WTC11 (cell line): ENCODE results near the gene EYA2. TPM values are rescaled to one million over a fixed set of nuclear protein-coding genes. Genes with fewer than 3 reads are reported as not detected.
A peak's percentile ranks its signal among the peaks of the same experiment; 100 is the strongest.

ENCODE experiments used
- ATAC-seq: fragments of 200-7000 bp; cut with Tn5 transposase; 2 replicates; pipeline ENCODE4 v1.10.0; 2021; ENCODE audit warnings: mild to moderate bottlenecking, moderate library complexity
- CTCF ChIA-PET: fragments of 300-600 bp; sonication (Branson Sonifier 250); formaldehyde crosslinking; loops from one replicate; lab custom pipeline; 2021; ENCODE audit warnings: antibody characterized with exemption; lab: Charles Lee
- POLR2A ChIA-PET: fragments of 350-600 bp; sonication (Branson Sonifier 250); formaldehyde crosslinking; loops from one replicate; lab custom pipeline; 2021; ENCODE audit warnings: antibody characterized with exemption; lab: Charles Lee
- DNase-seq: peaks from one replicate; pipeline ENCODE4 v3.0.0; 2021; ENCODE audit warnings: low spot score
- H3K27ac Mint-ChIP-seq: 2 replicates; pipeline ENCODE4 v1.8.0; 2021; ENCODE audit warnings: mixed read lengths
- H3K27me3 Mint-ChIP-seq: 2 replicates; pipeline ENCODE4 v1.8.0; 2021; ENCODE audit warnings: low read depth, mild to moderate bottlenecking, moderate library complexity, mixed read lengths
- H3K36me3 Mint-ChIP-seq: 2 replicates; pipeline ENCODE4 v1.8.0; 2021; ENCODE audit warnings: mixed read lengths
- H3K4me1 Mint-ChIP-seq: 2 replicates; pipeline ENCODE4 v1.8.0; 2022; ENCODE audit warnings: mixed read lengths
- H3K4me3 Mint-ChIP-seq: 2 replicates; pipeline ENCODE4 v1.8.0; 2021; ENCODE audit warnings: mild to moderate bottlenecking, moderate library complexity, mixed read lengths
- H3K9me3 Mint-ChIP-seq: 2 replicates; pipeline ENCODE4 v1.8.0; 2021; ENCODE audit warnings: mixed read lengths
- CREB1 ChIP-seq: sonication (generic); formaldehyde crosslinking; IDR thresholded peaks from 2 replicates; pipeline ENCODE4 v1.8.0; 2023; ENCODE audit warnings: mild to moderate bottlenecking, missing genetic modification reagents
- ESRRA ChIP-seq: sonication (generic); formaldehyde crosslinking; IDR thresholded peaks from 2 replicates; pipeline ENCODE4 v1.8.1; 2022; ENCODE audit warnings: mild to moderate bottlenecking, missing genetic modification reagents, borderline replicate concordance
- FOXP4 ChIP-seq: sonication (generic); formaldehyde crosslinking; IDR thresholded peaks from 2 replicates; pipeline ENCODE4 v1.8.0; 2022; ENCODE audit warnings: mild to moderate bottlenecking, missing genetic modification reagents
- GRHL2 ChIP-seq: fragments of 250-450 bp; sonication (Bioruptor Pico); IDR thresholded peaks from 2 replicates; pipeline ENCODE4 v1.8.0; 2022; ENCODE audit warnings: mild to moderate bottlenecking, moderate library complexity; ENCODE audit not compliant: insufficient replicate concordance, severe bottlenecking
- IRF2 ChIP-seq: sonication (generic); formaldehyde crosslinking; IDR thresholded peaks from 2 replicates; pipeline ENCODE4 v1.8.0; 2022; ENCODE audit warnings: low read depth, missing genetic modification reagents, borderline replicate concordance
- MAX ChIP-seq: sonication (generic); formaldehyde crosslinking; IDR thresholded peaks from 2 replicates; pipeline ENCODE4 v1.8.0; 2022; ENCODE audit warnings: mild to moderate bottlenecking, missing genetic modification reagents
- PREB ChIP-seq: sonication (generic); formaldehyde crosslinking; IDR thresholded peaks from 2 replicates; pipeline ENCODE4 v1.8.1; 2022; ENCODE audit warnings: mild to moderate bottlenecking, missing genetic modification reagents, moderate library complexity, borderline replicate concordance
- TP53 ChIP-seq: sonication (generic); formaldehyde crosslinking; IDR thresholded peaks from 2 replicates; pipeline ENCODE4 v1.8.1; 2023; ENCODE audit warnings: mild to moderate bottlenecking, missing genetic modification reagents
- USF2 ChIP-seq: sonication (generic); formaldehyde crosslinking; IDR thresholded peaks from 2 replicates; pipeline ENCODE4 v1.8.1; 2023; ENCODE audit warnings: mild to moderate bottlenecking, missing genetic modification reagents, moderate library complexity
- ZNF219 ChIP-seq: sonication (generic); formaldehyde crosslinking; IDR thresholded peaks from 2 replicates; pipeline ENCODE4 v1.8.0; 2023; ENCODE audit warnings: missing genetic modification reagents, mild to moderate bottlenecking, borderline replicate concordance
- ZNF317 ChIP-seq: sonication (generic); formaldehyde crosslinking; IDR thresholded peaks from 2 replicates; pipeline ENCODE4 v1.8.1; 2023; ENCODE audit warnings: low read depth, mild to moderate bottlenecking, moderate library complexity, missing genetic modification reagents, borderline replicate concordance
- ZNF425 ChIP-seq: fragments of 250-450 bp; sonication (Bioruptor Pico); conservative IDR thresholded peaks from 2 replicates; pipeline ENCODE4 v1.9.0; 2021; ENCODE audit warnings: mild to moderate bottlenecking
- total RNA-seq: library from RNA; stranded (reverse); gene quantifications from 3 replicates; pipeline ENCODE4 v1.2.3, GENCODE V29; 2021

Gene EYA2
- total RNA-seq, 1 experiment from 2014 or later, result 1.5 TPM

GRCh38 chr20:47148059-47148458 lies 253.4 kb downstream of the EYA2 start:
- H3K27ac Mint-ChIP-seq, result no peak overlapping the region
- DNase-seq, result no peak
- POLR2A ChIA-PET, result interaction anchor here (0.5 kb wide), 2 partner anchors 470 to 1660 kb away, joined by 3 to 4 read pairs; no protein-coding TSS in a partner anchor
- H3K27me3 Mint-ChIP-seq, result peaks cover 16% of the 10 kb centered on the region
- CTCF ChIA-PET, result interaction anchor here (0.8 to 1.9 kb wide), 4 partner anchors 33 to 516 kb away, joined by 3 to 11 read pairs (median 4); no protein-coding TSS in a partner anchor
- no peaks in the 10 kb centered on the region for H3K9me3 Mint-ChIP-seq
- TF ChIP-seq CREB1 (no peak), MAX (CRISPR knock-in tag) (no peak), ZNF425 (CRISPR knock-in tag) (no peak), USF2 (CRISPR knock-in tag) (no peak), ZNF317 (CRISPR knock-in tag) (no peak), IRF2 (CRISPR knock-in tag) (no peak)
- no peak overlapping the region for H3K4me3 Mint-ChIP-seq
- 0 out of 2 replicates have a peak, but pooled peaks cover 2% of the 10 kb centered on the region for H3K4me1 Mint-ChIP-seq
- no peaks in the 10 kb centered on the region for H3K36me3 Mint-ChIP-seq
- ATAC-seq, result no peak

GRCh38 chr20:47149939-47150338 lies 255.3 kb downstream of the EYA2 start:
- Mint-ChIP-seq H3K9me3 (no peaks in the 10 kb centered on the region), H3K27me3 (peaks cover 16% of the 10 kb centered on the region)

More at GRCh38 chr20:47149939-47150338, 255.3 kb downstream of the EYA2 start:
- 0 out of 2 replicates have a peak, but pooled peaks cover under 1% of the 10 kb centered on the region for H3K4me1 Mint-ChIP-seq
- no peaks in the 10 kb centered on the region for H3K36me3 Mint-ChIP-seq
- ChIA-PET POLR2A (no interaction called here), CTCF (interaction anchor here (0.8 to 1.7 kb wide), 4 partner anchors 29 to 402 kb away, joined by 3 to 7 read pairs (median 4); no protein-coding TSS in a partner anchor)
- no peak overlapping the region for H3K27ac Mint-ChIP-seq
- TF ChIP-seq ZNF219 (CRISPR knock-in tag) (no peak), PREB (CRISPR knock-in tag) (0 out of 2 replicates have a peak, but pooled peaks have one; percentile 33), GRHL2 (CRISPR knock-in tag) (no peak), ESRRA (no peak), TP53 (CRISPR knock-in tag) (no peak), FOXP4 (CRISPR knock-in tag) (no peak)
- DNase-seq (no peak), ATAC-seq (no peak)
- H3K4me3 Mint-ChIP-seq, result no peak overlapping the region
